ENCODE measurements around the gene SPOUT1. TPM values are rescaled to one million over a fixed set of nuclear protein-coding genes. Genes with fewer than 3 reads are reported as not detected.
A peak's percentile ranks its signal among the peaks of the same experiment; 100 is the strongest.

The SPOUT1 gene
- total and polyA plus RNA-seq, 2 of the 13 experiments (the other 11 are each of a cell fraction or from before 2014, with no cell fraction given) = 39.0 to 45.8 TPM

GRCh38 chr9:128786681-128787601, 42.7 kb downstream of the SPOUT1 start, which contains the start of gene TBC1D13 (continued):
- peak; percentile 43; the same call in 1 of the 2 replicates for TF ChIP-seq RERE (CRISPR knock-in tag; IDR thresholded peaks at IDR 0.05; ENCODE audit: low read depth)
- peak; percentile 74; the same call in 1 of the 2 replicates for TF ChIP-seq PAX8 (CRISPR knock-in tag; IDR thresholded peaks at IDR 0.05; ENCODE audit: borderline replicate concordance)
- peak; percentile 98; the same call in 1 of the 2 replicates for TF ChIP-seq ZNF747 (CRISPR knock-in tag; IDR thresholded peaks at IDR 0.05; ENCODE audit: borderline replicate concordance)
- TF ChIP-seq NR2F6 (IDR thresholded peaks at IDR 0.05) = no peak
- peak; percentile 53; the same call in 1 of the 2 replicates for TF ChIP-seq NR2F6 (CRISPR knock-in tag; IDR thresholded peaks at IDR 0.05)
- peak; percentile 98 for TF ChIP-seq ZNF430 (CRISPR knock-in tag; IDR thresholded peaks at IDR 0.05)
- TF ChIP-seq AKNA (CRISPR knock-in tag; IDR thresholded peaks at IDR 0.05; ENCODE audit: borderline replicate concordance) = 0 out of 2 replicates have a peak, but pooled peaks have one; percentile 67
- TF ChIP-seq RBM22 (optimal IDR thresholded peaks at IDR 0.05; ENCODE audit: low read length) = no peak
- TF ChIP-seq PBX3 (CRISPR knock-in tag; IDR thresholded peaks at IDR 0.05; ENCODE audit: borderline replicate concordance) = 0 out of 2 replicates have a peak, but pooled peaks have one; percentile 20
- TF ChIP-seq RORA (CRISPR knock-in tag; IDR thresholded peaks at IDR 0.05) = no peak
- 0 out of 2 replicates have a peak, but pooled peaks have one; percentile 32 for TF ChIP-seq FUBP1 (CRISPR knock-in tag; IDR thresholded peaks at IDR 0.05; ENCODE audit: borderline replicate concordance)
- TF ChIP-seq TERF1 (CRISPR knock-in tag; IDR thresholded peaks at IDR 0.05) = peak; percentile 95
